HepG2 (cell line): Measurements from ENCODE around the gene SERPINE2. TPM values are rescaled to one million over a fixed set of nuclear protein-coding genes. Genes with fewer than 3 reads are reported as not detected.

Experiments
- ATAC-seq: fragments of 200-7000 bp; cut with Tn5 transposase; 3 replicates; pipeline ENCODE4 v1.9.1; 2020; ENCODE audit warnings: mild to moderate bottlenecking, moderate library complexity
- BruUV-seq: library from RNA; stranded (reverse); fragments of 400-500 nt; replicated peaks from 2 replicates; lab custom pipeline; 2021; lab: Mats Ljungman, UMichigan
- CTCF ChIA-PET: fragments of 300-600 bp; formaldehyde crosslinking; extraction: SDS; loops from one replicate; lab custom pipeline; 2021; ENCODE audit warnings: low total read pairs, inconsistent platforms, low intra/inter-chr PET ratio; lab: Yijun Ruan, JAX
- POLR2A ChIA-PET: fragments of 350-600 bp; sonication (Branson Sonifier 250); formaldehyde crosslinking; loops from one replicate; lab custom pipeline; 2020; ENCODE audit warnings: antibody characterized with exemption, inconsistent platforms; lab: Yijun Ruan, JAX
- DNase-seq: peaks from one replicate; pipeline ENCODE4 v3.0.0-alpha.2; 2015; ENCODE audit warnings: low spot score
- FAIRE-seq: peaks from 3 replicates; lab custom pipeline; 2011; peaks lifted over from hg19 to GRCh38; lab: Jason Lieb, UNC
- H2AFZ ChIP-seq: one replicate; pipeline ENCODE4 v1.6.1; 2011; ENCODE audit warnings: low read length, inconsistent platforms
- H3K27ac ChIP-seq: fragments of 300-600 bp; 3 replicates; pipeline ENCODE4 v1.8.0; 2011; ENCODE audit warnings: mixed run types, mild to moderate bottlenecking, mixed read lengths, low read length, inconsistent platforms; ENCODE audit not compliant: insufficient read depth; ENCODE audit errors: extremely low read length
- H3K27me3 ChIP-seq, 2 experiments: fragments of 200-600 bp in 1 of 2; 2 replicates in 1 of 2; 3 replicates in 1 of 2; pipeline versions ENCODE4 v1.6.0 to v1.8.0; 2011; ENCODE audit warnings: low read length in 2 of 2, mild to moderate bottlenecking in 2 of 2, moderate library complexity in 2 of 2, inconsistent platforms in 1 of 2; ENCODE audit not compliant: insufficient read depth in 2 of 2, control insufficient read depth in 1 of 2
- H3K36me3 ChIP-seq, 2 experiments: fragments of 200-600 bp in 1 of 2; replicated peaks in 1 of 2; 2 replicates in 1 of 2; 3 replicates in 1 of 2; pipeline versions ENCODE4 v1.5.1 to v1.8.0; 2011; ENCODE audit warnings: low read length in 2 of 2, inconsistent platforms in 1 of 2; ENCODE audit not compliant: insufficient read depth in 2 of 2, control insufficient read depth in 1 of 2
- H3K4me1 ChIP-seq: 2 replicates; pipeline ENCODE4 v1.5.1; 2012; ENCODE audit warnings: low read length, inconsistent platforms; ENCODE audit not compliant: insufficient read depth
- H3K4me2 ChIP-seq: 2 replicates; pipeline ENCODE4 v1.6.0; 2011; ENCODE audit warnings: low read depth, low read length, inconsistent platforms
- H3K4me3 ChIP-seq, 3 experiments: fragments of 200-600 bp in 1 of 3; sonication (generic), shearing (Covaris generic) in 1 of 3; replicated peaks in 1 of 3; 2 replicates each; pipeline ENCODE4 v1.5.1; 2011 to 2016; ENCODE audit warnings: low read length in 3 of 3, inconsistent platforms in 2 of 3, low read depth in 2 of 3, mild to moderate bottlenecking in 2 of 3, control low read depth in 1 of 3, mixed read lengths in 1 of 3; ENCODE audit not compliant: insufficient read depth in 1 of 3
- H3K79me2 ChIP-seq: one replicate; pipeline ENCODE4 v1.6.1; 2011; ENCODE audit warnings: low read length, inconsistent platforms; ENCODE audit not compliant: insufficient read depth
- H3K9ac ChIP-seq: 2 replicates; pipeline ENCODE4 v1.6.0; 2011; ENCODE audit warnings: mild to moderate bottlenecking, low read depth, low read length, inconsistent platforms; ENCODE audit not compliant: insufficient read depth
- H3K9me3 ChIP-seq: 2 replicates; pipeline ENCODE4 v1.5.1; 2012; ENCODE audit warnings: mild to moderate bottlenecking, low read length
- H4K20me1 ChIP-seq: 2 replicates; pipeline ENCODE4 v1.6.0; 2011; ENCODE audit warnings: inconsistent platforms, mild to moderate bottlenecking, low read length, moderate library complexity; ENCODE audit not compliant: insufficient read depth
- ARNT ChIP-seq: fragments of 450-650 bp; IDR thresholded peaks from 2 replicates; pipeline ENCODE4 v1.6.1; 2017
- HMGXB3 ChIP-seq: sonication (generic); formaldehyde crosslinking; IDR thresholded peaks from 2 replicates; pipeline ENCODE4 v1.4.0; 2020; ENCODE audit warnings: missing genetic modification reagents, borderline replicate concordance
- WGBS: methylation state at CpG from one replicate; pipeline ENCODE4 v1.1.6; 2017; ENCODE audit warnings: low lambda C conversion rate; 5-methylcytosine and 5-hydroxymethylcytosine counted together
- in situ Hi-C: cut with HindIII; loops from 2 replicates; pipeline ENCODE4 v1.10.0; 2017; ENCODE audit warnings: low pct_unique_long_range_greater_than_20kb; ENCODE audit not compliant: extremely low pct_ligation_motif_present
- intact Hi-C: fragments of 100-400 bp; cut with micrococcal nuclease; formaldehyde crosslinking; loops from one replicate; pipeline ENCODE4 v1.10.0; 2022; ENCODE audit not compliant: unreplicated experiment
- polyA plus RNA-seq, 8 experiments: library from polyadenylated mRNA; depleted of rRNA in 3 of 8; stranded (reverse) in 7 of 8; unstranded in 1 of 8; fragments of >200 nt; fragmentation: Illumina TruSeq in 4 of 8; extraction: Trizol in 4 of 8; gene quantifications; 2 replicates each; pipeline versions ENCODE4 v1.2.1 to v1.2.3, GENCODE V29; 2011 to 2016; ENCODE audit warnings: low read depth in 4 of 8, missing spikeins in 1 of 8, mixed read lengths in 1 of 8; ENCODE audit not compliant: insufficient read depth in 1 of 8
- total RNA-seq, 5 experiments: library from RNA; depleted of rRNA; stranded (reverse); fragments of >200 nt; fragmentation: Illumina TruSeq; extraction: Trizol; gene quantifications; 2 replicates each; pipeline ENCODE4 v1.2.3, GENCODE V29; 2016; ENCODE audit warnings: low read depth in 1 of 5

Gene SERPINE2
- total and polyA plus RNA-seq, 2 of the 13 experiments (the other 11 are each of a cell fraction or from before 2014, with no cell fraction given), result 7.9 to 18.1 TPM

DNA sequence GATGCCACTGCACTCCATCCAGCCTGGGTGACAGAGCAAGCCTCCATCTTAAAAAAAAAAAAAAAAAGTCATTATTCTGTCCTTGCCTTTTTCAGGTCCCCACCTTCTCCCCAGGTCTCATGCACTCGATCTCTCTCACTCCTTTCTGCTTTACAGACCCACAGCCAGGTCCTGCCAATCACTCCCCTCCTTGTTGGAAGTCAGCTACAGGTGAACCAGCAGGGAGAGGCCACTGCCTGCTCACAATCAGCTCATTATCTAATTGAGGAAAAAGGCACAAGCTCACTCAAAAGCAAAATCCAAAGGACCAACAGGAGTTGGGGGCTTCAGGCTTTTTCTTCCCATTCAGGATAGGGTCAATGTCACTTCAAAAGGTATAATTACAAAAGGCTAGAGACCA, 96.0 kb downstream of the SERPINE2 start:
- H2AFZ ChIP-seq, result no peak overlapping the region
- in situ Hi-C loops, result no loop called here
- peaks cover 11% of the 10 kb centered on the region; the same call in 1 of the 2 replicates for H4K20me1 ChIP-seq
- H3K27me3 ChIP-seq, result no peaks in the 10 kb centered on the region; a peak in 1 of 5 replicates
- ChIA-PET POLR2A (interaction anchor here (1.1 to 3.6 kb wide), 5 partner anchors 13 to 203 kb away, joined by 3 to 69 read pairs (median 9); partner anchors contain the start of gene MRPL44), CTCF (no interaction called here)
- peak overlapping the region; percentile 80 to 100 (median 99) for H3K4me3 ChIP-seq
- DNase-seq, result no peak
- H3K4me2 ChIP-seq, result peak overlapping the region; percentile 94
- intact Hi-C loops, result no loop called here
- no peak for FAIRE-seq
- peaks cover 52% of the 10 kb centered on the region for H3K4me1 ChIP-seq
- BruUV-seq, result no TSS peak
- H3K27ac ChIP-seq, result peak overlapping the region; percentile 85
- H3K9me3 ChIP-seq, result no peaks in the 10 kb centered on the region
- no peaks in the 10 kb centered on the region for H3K36me3 ChIP-seq
- H3K9ac ChIP-seq, result peak overlapping the region; percentile 98
- peaks cover 61% of the 10 kb centered on the region for H3K79me2 ChIP-seq
- ATAC-seq, result no peak
- WGBS, result 70% methylated on average over 1 of the region's 1 CpG
- TF ChIP-seq HMGXB3, result 0 out of 2 replicates have a peak, but pooled peaks have one; percentile 52
- no peak for TF ChIP-seq ARNT
